IMR-90 (cell line): ENCODE results near the gene ATP11A. TPM values are rescaled to one million over a fixed set of nuclear protein-coding genes. Genes with fewer than 3 reads are reported as not detected.
A peak's percentile ranks its signal among the peaks of the same experiment; 100 is the strongest.

Experiments used
- ATAC-seq: fragments of 200-7000 bp; cut with Tn5 transposase; 2 replicates; pipeline ENCODE4 v1.9.1; 2020; ENCODE audit warnings: low read depth, mild to moderate bottlenecking, moderate library complexity
- BruUV-seq: library from RNA; stranded (reverse); fragments of 400-500 nt; replicated peaks from 2 replicates; lab custom pipeline; 2021; lab: Mats Ljungman, UMichigan
- CTCF ChIA-PET: fragments of 300-600 bp; formaldehyde crosslinking; extraction: SDS; loops from one replicate; lab custom pipeline; 2021; ENCODE audit warnings: antibody characterized with exemption; lab: Yijun Ruan, JAX
- POLR2A ChIA-PET: fragments of 300-600 bp; sonication (Branson Sonifier 250); formaldehyde crosslinking; loops from one replicate; lab custom pipeline; 2022; ENCODE audit warnings: antibody characterized with exemption; ENCODE audit not compliant: unreplicated experiment; lab: Charles Lee
- DNase-seq: peaks from one replicate; pipeline ENCODE4 v3.0.0; 2013
- H2AFZ ChIP-seq: replicated peaks from 2 replicates; pipeline ENCODE3; 2013; ENCODE audit warnings: low read length, mild to moderate bottlenecking; ENCODE audit not compliant: poor library complexity
- H2AK5ac ChIP-seq: 2 replicates; pipeline ENCODE4 v1.6.1; 2013; ENCODE audit warnings: low read depth, low read length, inconsistent platforms
- H2AK9ac ChIP-seq: replicated peaks from 2 replicates; pipeline ENCODE3; 2013; ENCODE audit warnings: mild to moderate bottlenecking, low read depth, low read length, moderate library complexity; ENCODE audit not compliant: poor library complexity
- H2BK120ac ChIP-seq: 2 replicates; pipeline ENCODE4 v1.6.1; 2013; ENCODE audit warnings: low read depth, low read length, inconsistent platforms
- H2BK15ac ChIP-seq: 3 replicates; pipeline ENCODE4 v1.6.1; 2013; ENCODE audit warnings: low read depth, low read length, inconsistent platforms
- H2BK20ac ChIP-seq: 2 replicates; pipeline ENCODE4 v1.6.1; 2013; ENCODE audit warnings: low read depth, mild to moderate bottlenecking, inconsistent platforms, low read length, moderate library complexity
- H2BK5ac ChIP-seq: 2 replicates; pipeline ENCODE4 v1.6.1; 2013; ENCODE audit warnings: mild to moderate bottlenecking, low read depth, low read length, inconsistent platforms; ENCODE audit not compliant: poor library complexity, severe bottlenecking
- H3K14ac ChIP-seq: replicated peaks from 2 replicates; pipeline ENCODE4 v1.6.1; 2013; ENCODE audit warnings: low read depth, low read length, inconsistent platforms
- H3K18ac ChIP-seq: 2 replicates; pipeline ENCODE4 v1.6.1; 2013; ENCODE audit warnings: low read depth, low read length, control low read depth
- H3K23ac ChIP-seq: 2 replicates; pipeline ENCODE4 v1.6.1; 2013; ENCODE audit warnings: low read depth, low read length, inconsistent platforms
- H3K27ac ChIP-seq: 2 replicates; pipeline ENCODE4 v1.5.1; 2013; ENCODE audit warnings: mild to moderate bottlenecking, control low read depth, low read length; ENCODE audit not compliant: insufficient read depth
- H3K27me3 ChIP-seq: 2 replicates; pipeline ENCODE4 v1.6.1; 2013; ENCODE audit warnings: low read length; ENCODE audit not compliant: control insufficient read depth, insufficient read depth
- H3K36me3 ChIP-seq: 2 replicates; pipeline ENCODE4 v1.6.1; 2013; ENCODE audit warnings: low read length, mixed read lengths; ENCODE audit not compliant: control insufficient read depth, insufficient read depth
- H3K4ac ChIP-seq: 2 replicates; pipeline ENCODE4 v1.6.1; 2013; ENCODE audit warnings: low read depth, low read length, inconsistent platforms
- H3K4me1 ChIP-seq: 2 replicates; pipeline ENCODE4 v1.6.1; 2013; ENCODE audit warnings: low read length, mixed read lengths; ENCODE audit not compliant: control insufficient read depth, insufficient read depth
- H3K4me2 ChIP-seq: 2 replicates; pipeline ENCODE4 v1.6.1; 2013; ENCODE audit warnings: low read depth, mild to moderate bottlenecking, control low read depth, low read length, moderate library complexity
- H3K4me3 ChIP-seq: 2 replicates; pipeline ENCODE4 v1.5.1; 2013; ENCODE audit warnings: low read depth, mild to moderate bottlenecking, control low read depth, low read length, moderate library complexity; ENCODE audit not compliant: insufficient read depth
- H3K56ac ChIP-seq: 2 replicates; pipeline ENCODE4 v1.6.1; 2013; ENCODE audit warnings: low read length, inconsistent platforms; ENCODE audit not compliant: insufficient read depth; ENCODE audit errors: extremely low read depth
- H3K79me1 ChIP-seq, 2 experiments: 2 replicates each; pipeline ENCODE4 v1.6.1; 2013; ENCODE audit warnings: low read length in 2 of 2, inconsistent platforms in 1 of 2, low read depth in 1 of 2
- H3K9ac ChIP-seq: 2 replicates; pipeline ENCODE4 v1.6.1; 2013; ENCODE audit warnings: low read depth, low read length, control low read depth
- H3K9me1 ChIP-seq: 2 replicates; pipeline ENCODE4 v1.6.1; 2013; ENCODE audit warnings: low read length, inconsistent platforms; ENCODE audit not compliant: insufficient read depth
- H3K9me3 ChIP-seq: 2 replicates; pipeline ENCODE4 v1.6.1; 2013; ENCODE audit warnings: low read length; ENCODE audit not compliant: control insufficient read depth, insufficient read depth
- H4K20me1 ChIP-seq: 2 replicates; pipeline ENCODE4 v1.6.1; 2013; ENCODE audit warnings: low read length, inconsistent platforms; ENCODE audit not compliant: insufficient read depth
- H4K5ac ChIP-seq: 2 replicates; pipeline ENCODE4 v1.6.1; 2013; ENCODE audit warnings: mild to moderate bottlenecking, low read depth, low read length, control low read depth
- H4K8ac ChIP-seq, 2 experiments: 2 replicates each; pipeline ENCODE4 v1.6.1; 2013; ENCODE audit warnings: low read depth in 2 of 2, low read length in 2 of 2, control low read depth in 1 of 2, inconsistent platforms in 1 of 2
- H4K91ac ChIP-seq: 2 replicates; pipeline ENCODE4 v1.6.1; 2013; ENCODE audit warnings: low read depth, low read length, inconsistent platforms; ENCODE audit not compliant: insufficient read depth
- BHLHE40 ChIP-seq: fragments of 150-350 bp; IDR thresholded peaks from 2 replicates; pipeline ENCODE4 v1.6.1; 2016; ENCODE audit warnings: mild to moderate bottlenecking, low read depth, low read length
- CEBPB ChIP-seq: IDR thresholded peaks from 2 replicates; pipeline ENCODE4 v1.6.1; 2012; ENCODE audit warnings: low read depth, low read length, improper control_type of control experiment
- CHD1 ChIP-seq: IDR thresholded peaks from 2 replicates; pipeline ENCODE4 v1.6.1; 2012; ENCODE audit warnings: low read depth, low read length, improper control_type of control experiment
- FOS ChIP-seq: fragments of 150-350 bp; IDR thresholded peaks from 2 replicates; pipeline ENCODE4 v1.6.1; 2016; ENCODE audit warnings: low read depth, low read length
- MAFK ChIP-seq: IDR thresholded peaks from 2 replicates; pipeline ENCODE4 v1.6.1; 2012; ENCODE audit warnings: low read depth, low read length, improper control_type of control experiment
- MAZ ChIP-seq: IDR thresholded peaks from 2 replicates; pipeline ENCODE4 v1.6.1; 2012; ENCODE audit warnings: low read depth, mild to moderate bottlenecking, low read length, improper control_type of control experiment, moderate library complexity, borderline replicate concordance
- MXI1 ChIP-seq: IDR thresholded peaks from 2 replicates; pipeline ENCODE4 v1.6.1; 2012; ENCODE audit warnings: low read depth, mild to moderate bottlenecking, low read length, moderate library complexity, borderline replicate concordance
- POLR2A ChIP-seq: IDR thresholded peaks from 2 replicates; pipeline ENCODE4 v1.6.1; 2012; ENCODE audit warnings: mild to moderate bottlenecking, low read depth, low read length
- RAD21 ChIP-seq: IDR thresholded peaks from 2 replicates; pipeline ENCODE4 v1.6.1; 2012; ENCODE audit warnings: low read length, improper control_type of control experiment
- RCOR1 ChIP-seq: IDR thresholded peaks from 2 replicates; pipeline ENCODE4 v1.6.1; 2012; ENCODE audit warnings: mild to moderate bottlenecking, low read length, improper control_type of control experiment; ENCODE audit not compliant: insufficient replicate concordance
- RFX5 ChIP-seq: IDR thresholded peaks from 2 replicates; pipeline ENCODE4 v1.8.0; 2012; ENCODE audit warnings: low read depth, mild to moderate bottlenecking, low read length, moderate library complexity
- SMC3 ChIP-seq: fragments of 150-350 bp; IDR thresholded peaks from 2 replicates; pipeline ENCODE4 v1.6.1; 2016; ENCODE audit warnings: low read depth, mild to moderate bottlenecking, antibody characterized with exemption, low read length, moderate library complexity
- WGBS, 2 experiments: methylation state at CpG; one replicate each; pipeline versions ENCODE4 v1.1.5 to v1.1.7; 2013; ENCODE audit warnings: missing lambda C conversion rate in 2 of 2; ENCODE audit not compliant: insufficient read length in 1 of 2; ENCODE audit errors: extremely low coverage in 2 of 2; 5-methylcytosine and 5-hydroxymethylcytosine counted together
- dilution Hi-C: fragments of 300-500 bp; cut with HindIII; formaldehyde crosslinking; loops from one replicate; pipeline ENCODE4 v1.14.3; 2018; ENCODE audit warnings: low sequenced_read_pairs; ENCODE audit not compliant: unreplicated experiment
- in situ Hi-C: fragments of 300-500 bp; cut with MboI; formaldehyde crosslinking; loops from 3 replicates; pipeline ENCODE4 v1.14.3; 2019; ENCODE audit warnings: low sequenced_read_pairs, inconsistent platforms, mixed read lengths
- intact Hi-C: fragments of 100-400 bp; cut with micrococcal nuclease; formaldehyde crosslinking; loops from 2 replicates; pipeline ENCODE4 v1.10.0; 2022
- polyA plus RNA-seq, 3 experiments: library from polyadenylated mRNA; depleted of rRNA; stranded (reverse); fragments of >200 nt; gene quantifications; 2 replicates each; pipeline ENCODE4 v1.2.3, GENCODE V29; 2012; ENCODE audit warnings: low replicate concordance in 1 of 3
- total RNA-seq: library from RNA; depleted of rRNA; stranded (reverse); fragments of >200 nt; gene quantifications from 2 replicates; pipeline ENCODE4 v1.2.3, GENCODE V29; 2012
- TF ChIP-seq, protein P1 (sequence below): fragments of 150-350 bp; IDR thresholded peaks from 2 replicates; pipeline ENCODE4 v1.6.1; 2017; ENCODE audit warnings: mild to moderate bottlenecking, antibody characterized with exemption, low read length, low read depth
- TF ChIP-seq, protein P2 (sequence below): conservative IDR thresholded peaks from 2 replicates; pipeline ENCODE4 v1.5.1; 2012; ENCODE audit warnings: mild to moderate bottlenecking, low read depth, low read length, improper control_type of control experiment

ATP11A gene
- total and polyA plus RNA-seq, 2 of the 4 experiments (the other 2 are of a cell fraction): 8.4 to 12.0 TPM

DNA sequence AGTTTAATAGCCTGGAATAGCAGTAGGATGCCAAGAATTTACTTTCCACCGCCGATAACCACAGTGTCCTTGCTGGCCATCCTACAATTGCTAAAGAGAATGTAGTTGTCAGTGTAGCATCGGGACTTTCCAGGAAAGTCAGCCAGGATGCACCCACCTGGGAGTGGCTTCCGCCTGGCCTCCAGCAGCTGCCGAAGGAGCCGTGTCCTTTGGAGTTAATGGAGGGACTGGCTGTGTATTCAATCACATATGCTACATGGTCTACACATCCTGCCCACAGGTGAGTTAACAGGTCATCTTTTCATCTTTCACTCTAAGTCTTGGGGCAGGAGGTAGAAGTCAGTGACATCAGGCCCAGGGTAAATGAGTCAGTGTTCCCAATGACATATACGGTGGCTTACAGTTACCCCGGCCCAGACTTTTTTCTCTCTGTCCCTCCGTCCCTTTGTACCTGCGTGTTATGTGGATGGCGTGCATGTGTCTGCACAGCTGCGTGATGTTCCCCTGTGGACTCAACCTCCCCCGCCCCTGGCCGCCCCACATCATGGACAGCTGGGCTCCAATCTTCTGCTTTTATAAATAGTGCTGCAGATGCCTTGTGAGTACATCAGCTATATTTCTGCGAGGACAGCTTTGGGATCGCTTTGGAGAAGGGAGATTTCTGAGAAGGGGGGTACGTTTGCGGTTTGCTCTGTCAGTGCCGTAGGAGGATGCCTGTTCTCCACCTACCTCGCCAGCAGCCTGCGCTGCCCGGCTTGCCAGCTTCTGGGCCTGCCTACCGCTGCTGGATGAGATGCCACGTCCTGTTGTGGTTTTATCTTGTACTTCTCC lies 63.1 kb downstream of the ATP11A start (continued):
- TF ChIP-seq CEBPB: no peak

DNA sequence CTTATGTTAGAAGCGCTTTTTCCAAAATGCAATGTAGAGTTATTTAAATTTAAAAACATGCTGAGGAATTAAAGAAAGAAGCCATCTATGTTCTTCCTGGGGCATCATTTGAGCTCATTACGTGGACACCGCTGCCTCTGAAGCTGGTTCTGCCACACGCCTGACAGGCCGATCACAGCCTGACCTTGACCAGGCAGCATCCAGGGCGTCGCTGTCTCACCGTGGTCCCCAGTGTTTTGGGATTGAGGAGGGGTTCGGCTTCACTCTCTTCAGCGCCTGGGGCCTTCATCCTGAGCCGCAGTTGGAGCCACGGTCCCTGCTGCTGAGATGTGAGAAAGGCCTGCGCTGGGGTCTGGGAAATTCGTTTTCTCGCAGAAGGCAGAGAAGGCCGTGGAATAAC lies 64.0 kb downstream of the ATP11A start:
- Histone ChIP-seq H2BK15ac (no peak overlapping the region), H2BK120ac (no peak overlapping the region), H3K4me3 (no peak overlapping the region), H3K14ac (no peak overlapping the region), H3K36me3 (no peaks in the 10 kb centered on the region; the same call in none of the 2 replicates), H2AK5ac (no peak overlapping the region), H3K4me1 (peaks cover 2% of the 10 kb centered on the region; the same call in 1 of the 2 replicates), H3K18ac (no peak overlapping the region), H2BK5ac (no peak overlapping the region), H3K4me2 (no peak overlapping the region), H2BK20ac (no peak overlapping the region), H3K27me3 (no peaks in the 10 kb centered on the region), H3K23ac (no peak overlapping the region), H2AK9ac (no peak overlapping the region), H3K27ac (no peak overlapping the region), H4K91ac (no peak overlapping the region), H3K4ac (no peak overlapping the region), H3K9me3 (no peaks in the 10 kb centered on the region), H2AFZ (peak overlapping the region; percentile 39), H4K8ac (no peak overlapping the region), H4K5ac (no peak overlapping the region), H3K9ac (no peak overlapping the region), H3K56ac (no peak overlapping the region), H3K9me1 (no peaks in the 10 kb centered on the region; the same call in 1 of the 2 replicates), H4K20me1 (peaks cover 14% of the 10 kb centered on the region), H3K79me1 (peaks cover 7 to 12% of the 10 kb centered on the region in 2 experiments; a peak in 3 of 4 replicates)
- intact Hi-C loops (no loop called here), dilution Hi-C loops (no loop called here), in situ Hi-C loops (no loop called here)
- ChIA-PET POLR2A (no interaction called here), CTCF (no interaction called here)
- no TSS peak for BruUV-seq
- WGBS, 2 experiments: 94% methylated on average over 8 of the region's 16 CpGs; no CpG with 5 or more reads in 1 of the 2 experiments
- ATAC-seq (no peak), DNase-seq (no peak)
- TF ChIP-seq MAZ: no peak
- TF ChIP-seq MAFK: no peak
- TF ChIP-seq, protein P1, sequence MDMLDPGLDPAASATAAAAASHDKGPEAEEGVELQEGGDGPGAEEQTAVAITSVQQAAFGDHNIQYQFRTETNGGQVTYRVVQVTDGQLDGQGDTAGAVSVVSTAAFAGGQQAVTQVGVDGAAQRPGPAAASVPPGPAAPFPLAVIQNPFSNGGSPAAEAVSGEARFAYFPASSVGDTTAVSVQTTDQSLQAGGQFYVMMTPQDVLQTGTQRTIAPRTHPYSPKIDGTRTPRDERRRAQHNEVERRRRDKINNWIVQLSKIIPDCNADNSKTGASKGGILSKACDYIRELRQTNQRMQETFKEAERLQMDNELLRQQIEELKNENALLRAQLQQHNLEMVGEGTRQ: no peak
- no peak for TF ChIP-seq SMC3
- no peak for TF ChIP-seq RFX5
- TF ChIP-seq RAD21: no peak
- TF ChIP-seq, protein P2, sequence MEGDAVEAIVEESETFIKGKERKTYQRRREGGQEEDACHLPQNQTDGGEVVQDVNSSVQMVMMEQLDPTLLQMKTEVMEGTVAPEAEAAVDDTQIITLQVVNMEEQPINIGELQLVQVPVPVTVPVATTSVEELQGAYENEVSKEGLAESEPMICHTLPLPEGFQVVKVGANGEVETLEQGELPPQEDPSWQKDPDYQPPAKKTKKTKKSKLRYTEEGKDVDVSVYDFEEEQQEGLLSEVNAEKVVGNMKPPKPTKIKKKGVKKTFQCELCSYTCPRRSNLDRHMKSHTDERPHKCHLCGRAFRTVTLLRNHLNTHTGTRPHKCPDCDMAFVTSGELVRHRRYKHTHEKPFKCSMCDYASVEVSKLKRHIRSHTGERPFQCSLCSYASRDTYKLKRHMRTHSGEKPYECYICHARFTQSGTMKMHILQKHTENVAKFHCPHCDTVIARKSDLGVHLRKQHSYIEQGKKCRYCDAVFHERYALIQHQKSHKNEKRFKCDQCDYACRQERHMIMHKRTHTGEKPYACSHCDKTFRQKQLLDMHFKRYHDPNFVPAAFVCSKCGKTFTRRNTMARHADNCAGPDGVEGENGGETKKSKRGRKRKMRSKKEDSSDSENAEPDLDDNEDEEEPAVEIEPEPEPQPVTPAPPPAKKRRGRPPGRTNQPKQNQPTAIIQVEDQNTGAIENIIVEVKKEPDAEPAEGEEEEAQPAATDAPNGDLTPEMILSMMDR: no peak
- no peak for TF ChIP-seq RCOR1
- TF ChIP-seq POLR2A: no peak
- no peak for TF ChIP-seq MXI1
- no peak for TF ChIP-seq CHD1
- no peak for TF ChIP-seq FOS
- TF ChIP-seq CEBPB: no peak
- TF ChIP-seq BHLHE40: no peak
